ENCODE data around the gene LGR6.
"Not testable (repeated sequence)": the region's sequence is repeated elsewhere in the genome, so short reads cannot be mapped to it uniquely, and the experiment has no call there.

The LGR6 gene

GRCh38 chr1:202241376-202242079, 47.9 kb downstream of the LGR6 start:
- DNase-seq: no peak

DNA sequence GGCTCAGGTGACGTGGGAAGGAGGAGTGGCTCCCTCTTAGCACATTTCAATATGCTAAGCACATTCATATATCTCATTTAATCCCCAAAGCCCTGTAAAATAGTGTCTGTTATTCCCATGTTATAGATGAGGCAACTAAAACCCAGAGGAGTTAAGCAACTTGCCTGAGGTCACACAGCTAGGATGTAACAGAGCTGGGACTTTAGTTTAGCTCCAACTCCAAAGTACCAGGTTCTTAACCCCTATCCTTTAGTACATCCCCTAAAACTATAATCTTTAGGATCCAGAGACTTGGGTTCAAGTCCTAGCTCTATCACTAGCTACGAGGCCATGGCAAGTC, 48.5 kb downstream of the LGR6 start:
- no peak for DNase-seq

DNA sequence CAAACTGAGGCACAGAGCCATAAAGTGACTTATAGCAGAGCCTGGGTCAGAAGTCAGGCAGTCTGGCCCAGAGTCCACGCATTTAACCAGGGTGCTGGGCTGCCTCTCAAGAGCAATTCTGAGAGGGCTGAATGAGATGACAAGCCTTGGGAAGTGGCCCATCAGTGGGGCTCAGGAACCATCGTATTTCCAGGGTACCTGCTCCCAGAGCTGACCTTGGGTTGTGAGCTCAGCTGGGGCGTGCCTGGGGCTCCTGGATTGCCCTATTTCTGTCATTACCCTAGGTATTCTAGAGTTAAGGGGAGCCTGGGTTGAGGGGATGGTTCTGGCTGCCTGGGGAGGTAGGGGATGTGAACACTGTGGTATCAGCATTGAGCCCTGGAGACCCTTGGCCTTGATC, 49.4 kb downstream of the LGR6 start:
- DNase-seq: no peak

DNA sequence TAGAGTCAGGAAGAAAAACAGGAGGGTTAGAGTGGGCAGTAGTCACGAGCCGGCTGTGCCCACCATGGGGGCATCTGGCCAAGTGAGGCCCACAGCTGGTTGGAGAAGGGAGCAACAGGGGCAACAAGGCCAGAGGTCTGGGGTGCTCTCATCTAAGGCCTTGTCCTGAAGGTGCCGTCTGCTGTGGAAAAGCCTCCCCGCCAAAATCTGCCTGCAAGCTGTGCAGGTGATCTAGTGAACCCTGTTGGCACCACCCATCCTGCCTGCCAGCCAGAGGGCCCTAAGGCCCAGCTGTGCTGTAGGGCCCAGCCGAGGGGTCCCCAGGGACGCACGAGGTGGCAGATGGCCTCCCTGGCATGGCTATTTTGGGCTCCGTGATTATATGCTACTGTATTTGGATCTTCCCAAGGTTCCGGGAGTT, 51.3 kb downstream of the LGR6 start:
- DNase-seq: no peak

DNA sequence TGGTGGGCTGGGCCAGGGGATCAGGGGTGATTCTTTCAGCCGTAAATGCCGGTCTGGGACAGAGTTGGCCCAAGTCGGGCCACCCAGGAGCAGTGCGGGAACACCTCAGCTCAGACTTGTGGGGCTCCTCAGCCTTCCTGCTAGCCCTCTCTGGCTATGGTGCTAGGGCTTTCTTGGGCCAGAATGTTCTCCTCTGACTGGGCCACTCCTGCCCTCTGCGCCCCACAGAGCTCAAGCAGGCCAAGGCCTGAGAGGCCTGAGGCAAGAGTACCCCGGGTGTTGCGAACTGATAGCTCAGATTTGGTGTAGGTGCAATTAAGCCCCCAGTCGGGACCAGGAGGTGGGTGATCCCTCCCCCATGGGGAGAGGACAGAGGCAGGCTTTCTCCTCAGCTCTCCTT, 51.8 kb downstream of the LGR6 start:
- no peak for DNase-seq

DNA sequence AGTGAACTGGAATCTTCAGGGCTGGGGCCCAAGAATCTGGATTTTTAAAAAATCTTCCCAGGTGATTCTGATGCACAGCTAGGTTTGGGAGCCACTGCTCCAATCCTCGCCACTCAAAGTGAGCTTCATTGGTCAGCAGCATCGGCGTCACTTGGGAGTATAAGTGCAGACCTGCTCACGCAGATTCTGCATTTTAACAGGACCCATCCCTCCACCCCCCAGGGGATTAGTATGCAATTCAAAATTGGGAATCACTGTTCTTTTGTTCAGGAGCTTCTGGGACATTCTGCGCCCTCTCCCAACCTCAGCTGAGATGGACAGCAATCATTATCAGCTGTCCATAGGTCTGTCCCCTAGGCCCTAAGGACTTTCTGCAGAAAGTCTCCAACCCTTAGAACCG, 53.5 kb downstream of the LGR6 start:
- no peak for DNase-seq

DNA sequence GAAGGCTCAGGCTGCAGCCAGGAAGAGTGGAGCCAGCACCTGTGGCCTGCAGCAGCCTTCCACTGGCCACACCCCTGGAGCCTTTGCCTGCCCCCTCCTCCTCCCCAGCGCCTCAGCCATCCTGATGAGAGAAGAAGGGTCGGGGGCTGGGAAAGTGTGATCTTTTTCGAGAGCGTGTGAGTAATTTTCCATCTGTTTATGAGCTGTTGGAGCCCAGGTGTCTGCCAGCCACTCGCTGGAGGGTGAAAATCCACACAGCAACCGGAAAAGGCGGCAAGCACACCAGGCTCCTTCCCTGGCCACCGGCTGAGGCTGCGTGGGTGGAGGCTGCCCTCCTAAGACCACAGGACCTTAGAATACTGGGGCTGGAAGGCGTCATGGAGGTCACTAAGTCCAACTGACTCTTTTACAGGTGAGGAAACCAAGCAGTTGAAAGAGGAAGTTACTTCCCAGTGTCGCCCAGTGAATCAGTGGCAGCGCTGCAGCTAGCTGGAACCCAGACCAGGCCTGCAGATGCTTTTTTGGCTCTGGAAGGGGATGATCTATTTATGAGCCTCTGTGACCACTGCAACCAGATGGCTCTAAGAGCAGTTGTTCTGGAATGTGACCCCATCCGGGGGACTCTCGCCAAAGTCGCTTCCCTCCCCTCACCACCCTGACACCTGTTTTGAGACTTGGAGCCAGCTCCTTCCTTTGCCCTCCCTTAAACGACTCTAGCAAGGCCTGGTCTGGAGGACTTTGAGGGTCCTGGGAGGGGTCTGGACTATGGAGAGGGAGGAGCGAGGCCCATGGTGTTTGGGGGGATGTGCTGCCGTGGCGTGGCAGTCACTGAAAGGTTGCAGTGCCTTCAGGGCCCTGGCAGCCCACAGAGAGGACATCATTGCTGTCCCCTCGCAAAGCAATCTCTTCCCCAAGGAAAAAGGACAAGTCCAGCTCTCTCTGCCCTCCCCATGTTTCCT, 54.5 kb downstream of the LGR6 start:
- no peak for DNase-seq

GRCh38 chr1:202248861-202249260, 55.3 kb downstream of the LGR6 start:
- no peak for DNase-seq

GRCh38 chr1:202249436-202249835, 55.8 kb downstream of the LGR6 start:
- no peak for DNase-seq

- no peak for DNase-seq
Measured at GRCh38 chr1:202249846-202250245, 56.2 kb downstream of the LGR6 start.

DNA sequence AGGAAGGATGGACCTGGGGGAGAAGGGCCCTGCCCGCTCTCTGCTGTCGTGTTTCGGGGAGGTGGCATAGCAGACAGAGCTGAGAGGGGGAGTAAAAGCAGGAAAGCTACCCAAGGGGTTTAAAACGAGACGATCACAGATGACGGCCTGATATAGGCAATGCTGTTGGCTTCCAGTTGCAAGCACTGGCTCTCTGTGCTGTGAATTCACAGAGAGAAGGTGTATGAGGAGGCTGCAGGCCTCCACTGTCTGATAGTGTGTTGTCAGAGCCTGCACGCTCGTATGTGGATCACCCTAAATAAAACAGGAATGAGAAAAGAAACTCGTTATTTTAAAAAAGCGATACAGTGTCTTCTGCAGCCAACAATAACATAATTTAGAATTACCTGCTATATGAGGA, 57.4 kb downstream of the LGR6 start:
- no peak for DNase-seq

GRCh38 chr1:202251424-202252256, 58.0 kb downstream of the LGR6 start:
- no peak for DNase-seq

DNA sequence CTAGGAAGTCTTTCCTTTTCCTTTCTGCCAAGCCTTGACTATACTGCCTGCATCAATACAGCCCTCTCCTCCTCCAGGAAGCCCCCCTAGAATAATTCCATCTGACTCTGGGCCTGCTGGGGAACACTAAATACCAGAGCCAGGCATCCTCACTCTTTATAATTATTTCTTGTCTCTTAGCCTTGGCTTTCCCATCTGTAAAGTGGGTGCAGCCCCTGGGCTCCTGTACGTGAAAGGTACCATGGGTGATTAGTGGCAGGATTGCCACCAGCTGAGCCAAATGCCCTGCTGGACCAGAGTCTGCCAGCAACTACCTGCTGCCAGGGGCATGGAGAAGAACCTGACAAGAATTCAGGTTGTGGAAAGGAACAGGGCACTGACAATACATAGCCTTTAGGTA, 58.7 kb downstream of the LGR6 start:
- DNase-seq: no peak

DNA sequence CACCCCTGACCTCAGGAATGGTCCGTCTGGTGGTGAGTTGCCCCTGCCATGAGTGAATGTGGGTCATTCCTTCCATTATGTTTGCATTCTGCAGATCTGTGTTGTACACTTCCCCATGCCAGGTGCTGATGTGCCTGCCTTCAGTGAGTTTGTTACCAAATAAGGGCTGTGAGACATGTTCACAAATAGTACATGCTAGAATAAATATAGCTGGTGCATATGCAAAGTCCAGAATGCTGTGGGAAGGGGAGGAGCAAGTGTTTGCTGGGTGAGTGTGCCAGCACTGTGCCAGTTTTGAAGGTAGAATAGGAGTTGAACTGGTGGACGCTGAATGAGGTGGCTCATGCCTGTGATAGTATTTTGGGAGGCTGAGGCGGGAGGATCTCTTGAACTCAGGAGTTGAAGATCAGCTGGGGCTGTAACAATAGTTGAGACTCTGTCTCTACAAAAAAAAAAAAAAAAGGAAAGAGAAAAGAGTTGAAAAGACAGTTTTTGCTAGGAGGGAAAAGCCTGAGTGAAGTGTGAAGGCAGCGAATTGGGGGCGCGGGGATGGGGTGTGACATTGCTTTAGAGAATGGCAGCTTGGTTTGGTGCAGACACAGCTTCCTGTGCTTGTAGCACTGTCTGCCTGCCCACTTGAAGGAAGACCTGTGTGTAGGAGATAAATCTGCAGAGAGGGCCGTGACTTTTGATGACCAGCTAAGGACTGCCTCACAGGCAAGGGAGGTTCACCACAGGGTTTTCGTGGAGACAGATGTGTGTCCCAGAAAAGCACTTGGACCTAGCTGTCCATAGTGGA, 61.1 kb downstream of the LGR6 start:
- no peak for DNase-seq

DNA sequence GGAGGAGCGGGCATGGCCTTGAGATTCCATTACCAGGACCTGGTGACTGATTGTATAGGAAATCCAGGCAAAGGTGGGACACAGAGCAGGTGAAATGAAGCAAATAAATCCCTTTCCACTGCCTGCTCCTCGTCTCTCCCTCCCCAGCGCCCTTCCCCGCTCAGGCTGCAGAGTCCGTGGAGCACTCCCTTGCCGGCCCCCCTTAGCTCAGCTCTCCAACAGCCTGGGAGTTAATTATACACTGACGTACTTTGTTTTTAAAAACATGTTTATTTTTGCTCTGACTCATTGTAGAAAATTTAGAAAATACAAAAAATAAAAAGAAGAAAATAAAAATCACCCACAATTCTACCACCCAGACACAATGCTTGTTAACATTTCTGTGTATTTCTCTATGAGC, 61.7 kb downstream of the LGR6 start:
- DNase-seq: no peak

GRCh38 chr1:202259705-202260104, 66.1 kb downstream of the LGR6 start:
- DNase-seq: no peak

- DNase-seq: not testable (repeated sequence)
Measured at GRCh38 chr1:202261209-202261958, 67.8 kb downstream of the LGR6 start.

- DNase-seq: no peak
Measured at GRCh38 chr1:202263628-202264027, 70.0 kb downstream of the LGR6 start.

GRCh38 chr1:202264300-202264699, 70.7 kb downstream of the LGR6 start:
- DNase-seq: no peak

DNA sequence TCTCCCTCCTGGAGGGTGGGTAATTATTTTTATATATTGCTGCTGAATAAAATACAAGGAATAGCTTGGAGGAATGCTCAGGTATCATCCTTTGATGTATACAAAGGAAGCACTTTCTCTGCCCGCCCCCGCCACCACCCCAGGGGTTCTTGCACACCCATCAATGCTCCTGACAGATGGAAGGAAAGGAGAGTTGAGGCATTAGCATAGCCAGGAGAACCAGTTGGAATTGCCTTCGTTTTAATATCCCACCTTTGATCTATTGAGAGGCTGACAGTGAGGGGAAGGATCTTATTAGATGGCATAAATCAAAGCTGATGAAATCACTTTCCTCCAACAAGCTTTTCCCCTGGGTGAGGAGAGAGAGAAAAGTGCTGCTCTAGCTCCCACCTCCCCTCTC, 71.1 kb downstream of the LGR6 start:
- no peak for DNase-seq

DNA sequence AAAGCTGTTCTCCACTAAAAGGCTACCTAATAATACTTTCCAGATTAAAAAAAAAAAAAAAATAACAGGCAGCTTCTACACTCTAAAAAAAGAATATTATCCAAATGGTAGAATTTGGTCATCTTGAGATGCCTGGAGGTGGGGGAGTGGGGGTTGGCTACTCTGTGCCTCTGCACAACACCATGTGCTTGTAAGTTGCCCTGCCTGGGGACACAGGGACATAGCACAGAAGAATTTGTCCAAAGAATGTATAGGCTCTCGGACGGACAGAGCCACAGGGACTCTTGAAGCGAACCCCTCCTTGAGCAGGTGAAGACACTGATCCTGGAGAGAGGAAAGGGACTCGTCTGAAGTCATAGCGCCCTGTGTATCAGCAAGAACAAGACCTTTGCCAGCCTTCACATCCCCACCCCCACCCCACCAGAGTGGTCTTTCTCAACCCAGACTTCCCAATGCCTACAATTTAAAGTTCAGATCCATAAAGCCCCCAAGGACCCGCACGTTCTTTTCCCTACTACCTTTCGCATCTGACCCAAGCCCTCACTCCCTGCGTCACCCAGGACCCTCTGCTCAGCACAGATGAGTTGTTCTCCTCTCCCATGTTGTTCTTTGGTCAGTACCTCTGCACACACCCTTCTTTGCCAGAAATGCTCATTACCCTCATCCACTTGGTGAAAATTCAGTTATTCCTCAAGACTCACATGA, 72.6 kb downstream of the LGR6 start:
- no peak for DNase-seq
